Measurements from ENCODE around the gene TOLLIP.
"Not testable (repeated sequence)": the region's sequence is repeated elsewhere in the genome, so short reads cannot be mapped to it uniquely, and the experiment has no call there.

The TOLLIP gene

GRCh38 chr11:1343391-1344055, 34.1 kb upstream of the TOLLIP start:
- DNase-seq: no peak

GRCh38 chr11:1342946-1343345, 33.5 kb upstream of the TOLLIP start:
- no peak for DNase-seq

- no peak for DNase-seq
Measured at GRCh38 chr11:1341928-1342524, 32.6 kb upstream of the TOLLIP start.

GRCh38 chr11:1341226-1341625, 31.8 kb upstream of the TOLLIP start:
- DNase-seq: not testable (repeated sequence)

GRCh38 chr11:1340111-1340510, 30.7 kb upstream of the TOLLIP start:
- DNase-seq: no peak

GRCh38 chr11:1339066-1339675, 29.7 kb upstream of the TOLLIP start:
- no peak for DNase-seq

GRCh38 chr11:1338201-1339065, 29.0 kb upstream of the TOLLIP start:
- no peak for DNase-seq

GRCh38 chr11:1337647-1338007, 28.2 kb upstream of the TOLLIP start:
- no peak for DNase-seq

GRCh38 chr11:1336836-1337646, 27.6 kb upstream of the TOLLIP start:
- no peak for DNase-seq

GRCh38 chr11:1335811-1336761, 26.7 kb upstream of the TOLLIP start:
- no peak for DNase-seq

GRCh38 chr11:1335264-1335810, 25.9 kb upstream of the TOLLIP start:
- DNase-seq: no peak

GRCh38 chr11:1333860-1334259, 24.4 kb upstream of the TOLLIP start:
- no peak for DNase-seq

- DNase-seq: no peak
Measured at GRCh38 chr11:1333091-1333772, 23.8 kb upstream of the TOLLIP start.

GRCh38 chr11:1330473-1330872, 21.0 kb upstream of the TOLLIP start:
- DNase-seq: no peak

GRCh38 chr11:1327064-1327460, 17.6 kb upstream of the TOLLIP start:
- DNase-seq: no peak

- no peak for DNase-seq
Measured at GRCh38 chr11:1326435-1327063, 17.1 kb upstream of the TOLLIP start.

- DNase-seq: no peak
Measured at GRCh38 chr11:1323774-1324173, 14.3 kb upstream of the TOLLIP start.

GRCh38 chr11:1317993-1318392, 8.6 kb upstream of the TOLLIP start:
- DNase-seq: no peak

GRCh38 chr11:1317432-1317831, 8.0 kb upstream of the TOLLIP start:
- DNase-seq: no peak

Measured in NCI-H187 treated with DMSO at 0.1 percent for 48 hours (cell line).